NCI-H1417 treated with DMSO at 0.1 percent for 48 hours (cell line): ENCODE data around the gene CAMK2A.

Experiments used
- DNase-seq: peaks from one replicate; lab custom pipeline; 2025; lab: John Stamatoyannopoulos, UW

CAMK2A gene

DNA sequence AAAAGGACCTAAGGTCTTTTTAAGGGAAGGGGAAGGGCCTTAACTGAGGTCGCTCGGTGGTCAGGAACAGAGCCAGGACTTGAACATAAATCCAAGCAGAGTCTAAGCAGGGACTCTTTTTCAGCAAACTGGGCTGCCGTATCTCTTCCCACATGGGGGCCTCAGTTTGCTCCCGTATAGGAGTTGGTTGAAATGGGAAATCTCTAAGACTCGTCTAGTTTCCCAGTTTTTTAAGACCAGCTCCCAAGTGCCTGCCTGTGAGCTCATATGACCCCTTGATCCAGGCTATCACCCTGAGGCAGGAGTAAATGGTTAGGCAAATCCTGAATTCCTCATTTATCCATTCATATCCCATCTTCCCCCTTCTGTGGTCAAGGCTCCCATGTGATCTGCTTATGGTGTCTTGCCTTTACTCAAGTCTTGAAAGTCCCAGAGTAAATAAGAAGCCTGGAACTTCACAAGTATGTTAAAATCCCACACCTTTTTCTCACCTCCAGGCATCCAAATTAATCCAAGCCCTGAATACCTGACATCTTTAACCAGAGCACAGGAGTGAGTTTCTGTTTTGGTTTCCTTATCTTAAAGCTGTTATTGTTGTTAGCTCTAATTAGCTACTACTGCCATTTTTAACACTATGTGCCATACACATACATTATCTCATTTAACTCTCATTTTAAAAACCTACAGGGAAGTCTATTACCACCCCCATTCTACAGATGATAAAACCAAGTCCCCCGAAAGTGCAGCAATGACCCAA lies 10.2 kb upstream of the CAMK2A start:
- no peak for DNase-seq

DNA sequence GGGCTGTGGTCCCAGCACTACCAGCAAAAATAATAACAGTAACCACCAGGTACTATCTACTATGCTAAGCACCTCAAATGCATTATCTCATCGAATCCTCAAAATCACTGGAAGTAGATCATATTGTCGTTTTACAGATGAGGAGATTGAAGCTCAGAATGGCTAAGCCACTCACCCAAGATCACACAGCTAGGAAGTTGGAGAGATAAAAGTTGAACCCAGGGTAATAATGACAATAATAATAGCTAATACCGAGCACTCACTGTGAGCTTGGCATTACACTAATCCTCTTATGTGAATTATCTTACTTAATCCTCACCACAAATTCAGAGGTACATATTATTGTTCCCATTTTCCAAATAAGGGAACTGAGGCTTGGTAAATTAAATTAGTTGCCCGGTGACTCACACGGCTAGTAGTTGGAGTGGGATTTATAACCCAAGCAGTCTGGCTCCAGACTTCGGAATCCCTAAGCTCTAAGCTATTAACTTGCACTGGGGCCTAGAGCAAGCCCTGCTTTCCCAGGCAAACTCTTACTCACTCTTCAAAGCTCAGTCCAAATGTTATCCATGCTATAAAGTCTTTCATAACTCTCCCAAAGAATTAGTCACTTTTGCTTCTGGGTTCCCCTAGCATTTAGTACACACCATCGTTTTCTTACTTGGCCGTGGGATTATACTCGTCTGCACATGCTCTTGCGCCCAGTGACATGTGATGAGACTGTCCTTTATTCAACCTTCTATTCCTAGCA lies 9.3 kb upstream of the CAMK2A start:
- DNase-seq = no peak

DNA sequence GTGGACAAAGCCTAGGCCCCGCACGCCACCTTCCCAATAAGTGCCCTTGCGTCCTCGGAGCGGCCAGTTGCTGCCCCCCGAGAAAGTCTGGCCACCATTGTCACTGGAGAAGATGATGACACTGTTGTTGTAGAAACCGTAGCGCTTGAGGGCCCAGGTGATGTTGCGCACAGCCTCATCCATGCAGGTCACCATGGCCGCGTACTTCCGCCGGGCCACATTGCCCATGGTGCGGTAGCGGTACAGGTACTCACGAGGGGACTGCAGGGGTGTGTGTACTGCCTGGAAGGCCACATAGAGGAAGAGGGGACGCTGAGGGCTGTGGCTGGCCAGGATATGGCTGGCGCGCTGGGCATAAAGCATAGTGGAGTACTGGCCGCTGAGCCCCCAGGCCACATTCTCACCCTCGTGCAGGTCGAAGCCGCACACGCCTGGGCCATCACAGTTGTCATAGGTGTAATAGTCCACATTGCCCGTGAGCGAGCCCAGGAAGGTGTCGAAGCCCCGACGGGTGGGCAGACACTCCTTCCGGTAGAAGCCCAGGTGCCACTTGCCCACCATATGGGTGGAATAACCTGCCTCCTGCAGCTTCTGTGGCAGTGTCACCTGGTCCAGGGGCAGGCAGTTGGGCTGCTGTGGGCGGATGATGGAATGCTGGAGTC lies 8.5 kb upstream of the CAMK2A start:
- no peak for DNase-seq

DNA sequence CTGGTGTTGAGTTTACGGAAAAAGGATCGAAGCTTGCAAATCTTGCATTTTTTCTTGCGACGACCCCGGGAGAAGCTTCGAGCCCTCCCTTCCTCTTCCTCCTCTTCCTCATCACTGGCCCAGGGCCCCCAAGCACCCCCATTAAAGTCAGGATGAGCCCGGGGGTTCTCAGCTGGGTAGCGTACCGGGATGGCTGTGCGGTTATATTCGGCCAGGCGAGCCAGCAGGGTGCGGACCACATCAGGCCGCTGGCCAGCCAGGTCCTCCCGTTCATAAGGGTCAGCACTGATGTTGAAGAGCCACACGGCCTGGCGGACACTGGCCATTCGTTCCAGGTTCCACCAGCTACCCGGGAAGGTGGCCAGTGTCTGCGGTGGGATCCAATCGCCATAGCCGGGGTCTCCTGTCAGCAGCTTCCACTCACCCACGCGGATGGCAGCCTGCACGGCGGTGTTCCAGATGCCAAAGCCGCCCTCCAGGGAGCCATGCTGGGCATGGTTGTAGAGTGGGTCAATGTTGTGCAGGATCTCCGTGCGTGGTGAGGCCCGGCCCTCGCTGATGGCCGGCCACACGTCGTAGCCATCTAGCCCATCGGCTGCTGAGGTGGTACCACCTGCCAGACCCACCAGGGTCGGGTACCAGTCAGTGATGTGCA lies 7.8 kb upstream of the CAMK2A start:
- DNase-seq = no peak

DNA sequence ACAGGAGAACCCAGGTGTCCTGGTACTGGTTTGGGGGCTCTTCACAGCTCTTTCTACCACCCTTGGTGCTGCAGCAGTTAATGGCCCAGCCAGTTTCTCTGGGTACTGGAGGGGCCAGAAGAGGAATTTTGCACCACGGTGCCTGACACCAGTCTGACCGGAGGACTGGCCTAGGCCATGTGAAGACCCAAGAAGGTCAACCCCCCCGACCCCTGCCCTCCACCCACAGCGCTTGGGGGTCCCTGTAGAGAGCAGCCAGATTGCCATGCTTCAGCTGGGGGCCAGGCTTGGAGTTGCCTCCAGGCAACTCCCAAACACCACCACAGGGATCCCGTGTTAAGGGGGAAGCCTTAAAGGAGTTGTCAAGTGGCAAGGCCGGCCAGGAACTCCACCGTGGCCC lies 6.9 kb upstream of the CAMK2A start:
- no peak for DNase-seq

DNA sequence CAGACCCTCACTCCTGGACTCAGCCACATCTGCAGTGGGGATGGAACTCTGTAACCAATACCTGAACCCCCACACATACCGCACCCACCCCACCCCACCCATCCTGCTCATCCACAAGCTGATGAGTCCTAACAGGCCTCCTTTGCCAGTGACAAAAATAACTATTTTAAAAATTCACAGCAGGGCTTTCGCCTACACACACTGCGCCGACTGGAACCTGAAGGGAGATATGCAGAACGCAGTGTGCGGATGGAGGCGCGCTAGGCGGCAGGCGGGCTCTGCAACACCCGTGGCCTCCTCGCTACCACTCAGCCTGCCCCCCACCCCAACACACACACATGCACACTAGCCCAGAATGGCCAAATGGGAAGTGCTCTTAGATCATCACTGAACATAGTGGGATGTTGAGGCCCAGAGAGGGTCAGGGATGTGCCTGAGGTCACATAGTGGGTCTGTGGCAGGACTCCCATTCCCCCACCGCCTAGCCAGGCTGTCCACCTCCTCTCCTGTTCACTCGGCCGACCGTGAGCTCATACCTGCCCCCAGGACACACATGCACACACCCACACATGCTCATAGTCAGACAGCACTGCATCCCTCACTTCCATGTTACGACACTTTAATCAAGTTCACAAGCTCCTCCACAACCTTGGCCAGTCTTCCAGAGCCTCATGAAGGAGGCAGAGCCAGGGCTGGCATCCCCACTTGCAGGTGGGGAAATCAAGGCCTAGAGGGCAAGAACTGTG lies 6.3 kb upstream of the CAMK2A start:
- DNase-seq = no peak

DNA sequence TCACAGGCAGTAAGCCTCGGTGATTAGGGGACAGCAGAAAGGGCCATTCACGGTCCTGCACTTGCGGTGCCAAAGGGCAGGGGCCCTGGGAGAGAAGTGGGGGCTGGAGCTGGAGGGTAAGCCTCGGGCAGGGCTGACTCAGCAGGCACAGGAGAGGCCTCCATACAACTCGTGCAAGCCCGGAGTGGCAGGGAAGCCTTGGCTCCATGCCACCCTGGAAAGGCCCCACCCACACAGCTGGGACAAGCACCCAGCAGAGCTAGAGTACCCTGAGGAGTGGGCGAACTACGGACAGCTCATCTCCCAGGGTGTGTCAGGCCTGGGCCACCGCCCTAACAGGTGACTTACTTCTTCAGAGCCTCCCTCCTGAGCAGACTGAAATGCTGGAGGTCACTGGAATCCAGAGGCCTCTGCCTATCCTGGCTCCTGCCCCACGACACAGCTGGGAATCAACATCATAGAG lies 5.6 kb upstream of the CAMK2A start:
- DNase-seq = no peak

DNA sequence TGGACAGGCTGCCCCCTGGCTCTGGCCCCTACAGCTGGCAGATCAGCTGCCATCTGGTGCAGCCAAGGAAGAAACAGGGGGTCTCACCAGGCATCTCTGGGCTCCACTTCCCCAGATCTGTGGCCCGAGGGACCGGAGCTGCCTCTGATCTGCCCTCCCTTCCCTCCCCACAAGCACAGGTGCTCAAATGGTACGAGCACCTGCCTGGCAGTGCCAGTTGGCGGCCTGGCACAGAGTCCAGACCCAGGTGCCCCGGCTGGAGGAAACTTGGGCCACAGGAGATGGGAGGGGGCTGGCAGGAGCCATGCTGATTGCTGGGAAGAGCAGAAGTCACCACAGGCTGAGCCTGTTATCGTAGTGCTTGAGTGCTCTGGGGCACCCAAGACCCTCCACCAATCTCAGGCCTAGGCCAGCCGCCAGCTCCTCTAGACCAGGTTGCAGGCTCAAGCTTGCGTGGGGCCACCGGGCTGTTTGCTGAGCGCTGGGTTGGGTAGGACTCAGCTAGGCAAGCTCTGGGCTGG lies 5.0 kb upstream of the CAMK2A start:
- no peak for DNase-seq

DNA sequence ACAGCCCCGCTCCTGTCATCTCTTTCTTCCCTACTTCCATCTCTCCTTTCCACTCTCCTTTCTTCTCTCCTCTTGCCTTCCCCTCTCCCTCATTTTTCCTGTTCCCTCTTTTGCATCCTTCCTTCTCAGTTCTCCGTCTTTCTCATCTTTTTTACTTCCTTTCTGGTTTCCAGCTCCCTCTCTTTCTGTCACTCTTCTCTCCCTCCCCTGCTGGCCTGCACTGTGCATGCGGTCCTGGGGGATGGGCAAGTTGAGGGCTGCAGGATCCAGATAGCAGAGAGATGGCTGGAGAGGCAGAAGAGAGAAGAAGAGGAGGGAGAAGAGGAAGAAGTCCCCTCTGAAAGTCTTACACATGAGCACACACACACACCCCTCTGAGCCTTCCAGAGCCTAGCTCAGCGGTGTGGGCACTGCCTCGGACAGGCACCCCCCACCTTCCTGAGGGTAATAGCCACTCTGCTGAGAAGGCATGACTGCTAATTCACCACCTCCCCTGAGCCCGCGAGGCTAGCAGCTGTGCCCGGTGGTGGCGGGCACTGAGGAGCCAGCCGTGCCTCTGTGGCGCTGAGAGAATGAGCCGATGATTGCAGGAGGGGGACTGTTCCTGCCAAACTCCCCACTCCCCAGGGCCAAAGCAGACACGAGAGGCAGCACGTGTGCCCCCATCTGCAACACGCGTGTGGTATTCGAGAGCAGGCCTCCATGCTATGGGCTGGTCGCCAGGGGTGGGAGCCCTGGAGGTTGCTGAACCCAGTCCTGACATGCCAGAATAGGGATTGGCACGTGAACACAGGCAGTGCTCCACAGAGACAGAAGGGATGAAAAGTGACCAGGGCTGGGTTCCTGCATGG lies 3.7 kb upstream of the CAMK2A start:
- no peak for DNase-seq

DNA sequence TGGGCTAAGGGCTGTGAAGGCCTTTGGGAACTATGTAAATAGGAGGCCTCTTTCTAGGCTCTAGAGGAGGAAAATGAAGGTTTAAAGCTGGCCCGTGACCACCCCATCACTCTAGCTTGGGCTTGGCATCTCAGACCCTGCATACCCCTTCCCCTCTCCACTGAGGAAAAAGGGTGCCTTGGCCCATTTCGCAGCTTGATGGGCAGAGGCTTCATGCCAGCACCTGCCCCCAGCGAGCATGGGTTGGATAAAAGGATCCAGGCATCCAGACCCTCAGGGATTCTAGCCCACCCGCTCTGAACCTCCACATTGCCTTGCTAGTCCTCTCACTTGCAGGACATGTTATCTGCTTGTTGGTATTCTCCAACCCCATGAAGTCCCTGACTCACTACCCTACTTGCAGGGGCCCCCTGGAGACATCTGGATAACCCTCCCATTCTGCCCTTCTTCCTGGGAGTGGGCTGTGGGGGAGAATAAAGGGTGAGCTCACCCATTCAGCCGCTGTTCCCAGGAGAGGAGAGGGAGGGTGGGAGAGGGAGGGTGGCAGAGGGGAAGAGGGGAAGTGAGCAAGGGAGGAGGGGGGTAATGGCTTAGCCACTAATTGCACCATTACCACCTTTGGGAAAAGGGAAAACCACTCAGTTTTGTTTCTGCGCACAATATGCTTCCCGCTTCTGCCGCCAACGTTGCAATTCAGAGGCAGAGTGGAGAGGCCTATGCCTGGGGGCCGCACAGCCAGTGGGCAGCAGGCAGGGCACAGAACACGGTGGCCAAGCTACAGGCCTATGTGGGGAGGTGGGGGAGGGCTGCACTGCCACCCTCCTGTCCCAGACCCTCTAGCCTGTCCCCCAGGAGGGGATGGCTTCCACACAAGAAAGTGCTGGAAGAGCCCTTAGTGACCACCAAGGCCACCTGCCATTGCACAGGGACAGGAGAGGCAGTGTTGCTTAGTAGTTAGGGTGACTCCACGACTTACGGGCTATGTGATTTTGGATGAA lies 2.1 kb upstream of the CAMK2A start:
- no peak for DNase-seq

DNA sequence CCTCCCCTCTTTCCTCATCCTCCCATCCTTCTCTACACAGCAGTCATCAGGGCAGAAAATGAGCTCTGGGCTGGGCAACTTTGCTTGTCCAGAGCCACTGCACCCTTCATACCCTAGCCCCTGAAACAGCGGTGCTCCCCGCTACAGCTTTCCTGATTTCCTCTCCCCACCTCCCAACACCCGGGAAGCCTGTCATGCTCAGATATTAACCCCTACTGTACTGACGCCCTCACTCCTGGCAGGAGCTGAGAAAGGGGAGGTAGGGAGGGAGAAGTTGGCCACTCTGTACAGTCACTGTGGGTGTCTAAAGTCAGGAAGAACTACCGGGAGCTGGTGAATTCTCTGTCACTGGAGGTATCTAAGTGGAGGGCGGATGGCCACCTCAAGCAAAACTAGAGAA lies 782 bp downstream of the CAMK2A start:
- no peak for DNase-seq

DNA sequence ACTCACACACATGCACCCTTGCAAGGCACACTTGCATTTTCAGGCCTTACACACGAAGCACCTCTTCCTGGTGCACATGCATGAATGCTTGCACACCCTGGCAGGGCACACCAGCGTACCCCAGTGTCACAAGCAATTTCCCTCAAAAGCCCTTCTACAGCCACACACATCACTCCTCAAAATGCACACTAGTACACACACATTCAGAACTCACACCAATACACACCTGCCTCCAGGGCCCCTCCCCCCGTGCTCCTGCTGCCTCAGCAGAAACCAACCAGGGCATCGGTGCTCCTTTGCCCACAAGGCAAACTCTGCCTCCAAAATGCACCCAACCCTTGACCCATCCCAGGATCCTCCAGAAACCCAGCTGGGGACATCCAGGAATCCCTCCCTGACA lies 1.2 kb downstream of the CAMK2A start:
- no peak for DNase-seq

DNA sequence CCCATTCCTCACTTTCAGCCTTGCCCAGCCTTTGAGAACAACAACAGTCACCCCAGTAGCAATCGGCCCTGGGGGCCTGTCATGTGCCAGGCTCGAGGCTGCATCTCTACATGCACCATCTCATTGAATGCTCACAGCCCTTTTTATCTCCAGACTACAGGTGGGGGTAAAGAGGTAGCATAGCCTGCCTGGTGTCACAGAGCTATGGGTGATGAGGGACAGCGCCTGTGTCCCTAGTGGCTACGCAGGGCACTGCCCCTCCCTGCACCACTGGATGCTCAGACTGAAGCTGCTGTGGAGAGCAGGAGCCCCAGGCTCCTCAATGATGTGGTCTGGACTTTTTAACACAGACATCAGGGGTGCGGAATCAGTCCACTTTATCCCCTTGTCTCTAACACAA lies 2.8 kb downstream of the CAMK2A start:
- DNase-seq = no peak

DNA sequence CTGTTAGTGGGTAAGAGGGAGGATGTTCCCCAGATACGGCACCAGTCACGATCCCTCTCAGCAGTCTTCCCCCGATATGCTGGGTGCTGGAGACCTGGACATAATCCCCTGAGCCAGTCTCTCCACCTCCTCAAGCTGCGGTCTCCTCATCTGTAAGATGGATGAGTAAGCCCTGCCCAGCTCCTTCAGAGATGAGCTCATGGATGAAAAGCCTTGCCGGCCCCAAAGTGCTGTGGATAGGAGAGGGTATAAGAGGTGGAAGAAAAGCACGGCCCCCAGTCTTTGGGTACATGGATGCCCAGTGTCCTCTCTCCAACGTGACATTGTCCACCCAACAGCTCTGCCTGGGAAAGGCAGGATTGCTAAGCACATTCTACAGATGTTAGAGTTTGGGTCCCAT lies 4.5 kb downstream of the CAMK2A start:
- no peak for DNase-seq

DNA sequence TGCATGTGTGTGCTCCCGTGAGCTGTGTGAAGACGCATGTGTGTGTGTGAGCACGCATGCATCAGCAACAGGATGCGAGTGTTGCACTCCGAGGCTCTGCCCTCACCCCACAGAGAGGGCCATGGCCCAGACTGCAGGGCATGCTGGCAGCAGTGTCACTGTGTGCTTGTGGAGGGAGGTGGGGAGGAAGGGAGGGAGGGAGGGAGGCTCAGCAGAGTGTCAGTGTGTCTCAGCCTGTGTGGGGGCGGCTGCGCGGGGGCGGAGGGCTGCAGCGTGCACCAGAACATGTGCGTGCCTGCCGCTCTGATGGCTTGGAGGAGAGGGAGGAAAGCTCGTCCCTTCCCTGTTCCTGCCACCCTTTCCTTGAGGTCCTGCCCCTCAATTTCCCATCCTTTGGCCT lies 5.3 kb downstream of the CAMK2A start:
- DNase-seq = no peak

DNA sequence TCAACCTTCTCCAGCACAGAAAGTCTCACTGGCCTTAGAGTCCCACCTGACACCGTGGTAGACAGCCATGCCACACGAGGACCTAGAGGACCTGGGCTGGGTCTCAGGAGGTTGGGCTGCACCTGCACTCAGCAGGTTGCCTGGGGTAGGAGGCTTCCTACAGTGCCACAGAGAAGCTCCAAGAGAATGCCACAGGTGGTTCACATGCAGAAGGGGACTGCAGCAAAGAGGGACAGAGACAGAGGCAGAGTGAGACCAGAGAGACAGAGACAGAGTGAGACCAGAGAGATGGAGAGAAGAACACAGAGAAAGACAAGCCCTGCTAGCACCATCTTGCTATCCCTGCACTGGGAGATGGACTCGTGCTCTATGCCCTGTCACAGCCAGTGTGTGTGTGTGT lies 5.7 kb downstream of the CAMK2A start:
- DNase-seq = no peak

DNA sequence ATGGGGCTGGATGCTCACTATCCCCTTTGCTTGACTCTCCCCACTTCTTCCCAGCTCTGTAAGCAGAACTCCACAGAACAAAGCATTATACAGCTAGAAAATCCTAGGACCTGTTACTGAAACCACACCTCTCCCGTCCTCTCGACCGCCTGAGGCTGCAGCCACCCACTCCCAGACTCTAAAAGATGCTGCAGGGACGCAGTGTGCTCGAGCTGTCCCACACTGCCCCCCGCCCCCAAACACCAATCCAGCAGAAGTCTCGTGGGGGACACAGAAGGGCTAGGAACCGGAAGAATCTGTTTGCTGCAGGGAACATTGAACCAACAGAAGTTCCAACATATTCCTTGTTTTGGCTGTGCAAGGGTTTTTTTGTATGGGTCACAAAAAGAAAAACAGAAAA lies 7.6 kb downstream of the CAMK2A start:
- DNase-seq = no peak

DNA sequence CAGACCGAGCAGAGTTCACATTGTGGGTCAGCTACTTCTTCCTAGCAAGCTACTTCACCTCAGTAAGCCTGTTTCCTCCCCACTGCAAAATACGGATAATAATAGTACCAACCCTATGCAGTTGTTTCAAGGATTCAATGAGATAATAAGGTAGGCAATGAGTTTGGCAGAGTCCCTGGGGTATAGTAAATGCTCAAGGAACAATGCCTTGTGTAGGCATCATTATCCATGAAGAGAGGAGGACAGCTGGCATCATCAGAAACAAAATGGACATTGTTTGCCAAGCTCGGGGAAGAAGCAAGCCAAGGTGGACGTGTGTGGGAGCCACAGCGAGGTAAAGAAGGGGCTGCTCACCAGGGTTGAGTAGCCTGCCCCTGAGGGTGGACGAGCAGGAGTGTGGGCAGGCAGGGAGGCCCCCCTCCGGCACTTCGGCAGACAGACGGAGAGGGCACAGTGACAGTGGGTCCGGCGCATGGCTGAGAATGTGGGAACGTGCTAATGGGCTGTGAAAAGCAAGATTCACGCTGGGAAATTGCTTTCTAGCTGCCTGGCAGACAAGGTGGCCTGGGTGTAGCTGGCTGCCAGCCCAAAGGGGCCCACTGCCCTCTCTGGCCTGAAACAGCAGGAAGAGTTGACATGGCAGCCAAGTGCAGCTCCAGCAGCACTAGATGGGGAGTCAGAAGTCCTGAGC lies 10.1 kb downstream of the CAMK2A start:
- no peak for DNase-seq

DNA sequence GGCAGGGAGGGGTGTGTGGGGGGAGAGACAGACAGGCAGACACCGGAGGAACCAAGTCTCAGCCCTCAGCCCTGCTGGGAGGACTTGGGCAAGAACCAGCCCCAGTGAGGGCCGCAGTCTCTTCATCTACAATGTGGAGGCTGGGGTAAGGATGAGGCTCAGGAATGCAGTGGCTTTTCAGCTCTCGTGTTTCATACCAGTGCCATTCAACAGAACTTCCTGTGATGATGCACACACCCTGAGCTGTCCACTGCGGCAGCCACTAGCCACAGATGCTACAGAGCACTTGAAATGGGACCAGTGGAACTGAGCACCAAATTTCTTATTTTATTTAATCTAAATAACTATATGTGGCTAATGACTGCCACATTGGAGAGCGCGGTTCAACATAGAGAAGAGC lies 10.7 kb downstream of the CAMK2A start:
- no peak for DNase-seq
